Fibroblast of lung (primary cell): Measurements from ENCODE around the gene CRMP1.

ENCODE experiments used
- CTCF ChIP-seq, 2 donors: IDR thresholded peaks in 1 of 2; conservative IDR thresholded peaks in 1 of 2; 1 replicate in 1 of 2; 2 replicates in 1 of 2; pipeline ENCODE4 v1.5.1; 2011 to 2012; ENCODE audit warnings: low read length in 2 of 2, control low read depth in 1 of 2, inconsistent platforms in 1 of 2, low read depth in 1 of 2, mild to moderate bottlenecking in 1 of 2
- EZH2 ChIP-seq: IDR thresholded peaks from 2 replicates; pipeline ENCODE4 v1.5.1; 2012; ENCODE audit warnings: low read length, control low read depth, mild to moderate bottlenecking; ENCODE audit errors: missing control alignments

- no peak for TF ChIP-seq CTCF (conservative IDR thresholded peaks at IDR 0.05 in 1 of 2, IDR thresholded peaks at IDR 0.05 in 1 of 2; ENCODE audit: low read depth in 1 of 2, low read length in 2 of 2)
- TF ChIP-seq EZH2: no peak
These were observed 20.6 kb upstream of the CRMP1 start for GRCh38 chr4:5913454-5913853.
